ENCODE measurements around the gene CYTH4. TPM values are rescaled to one million over a fixed set of nuclear protein-coding genes. Genes with fewer than 3 reads are reported as not detected.

Gene CYTH4
- total RNA-seq, 2 experiments from 2014 or later, result 20.6 to 28.1 TPM

Other genes starting within 250 kb of the CYTH4 start
- 17.7 and 20.3 TPM in 2 replicates for gene KCTD17, start 230.8 kb upstream of the CYTH4 start, total RNA-seq (2014; rRNA removed; shearing (Covaris generic))
- 21.7 and 22.0 TPM in 2 replicates for gene KCTD17, start 230.8 kb upstream of the CYTH4 start, total RNA-seq (2022)
- gene TMPRSS6, start 172.8 kb upstream of the CYTH4 start, total RNA-seq (2014; rRNA removed; shearing (Covaris generic)), result not detected in 2 replicates
- not detected in 2 replicates for gene TMPRSS6, start 172.8 kb upstream of the CYTH4 start, total RNA-seq (2022)
- gene IL2RB, start 132.6 kb upstream of the CYTH4 start, total RNA-seq (2014; rRNA removed; shearing (Covaris generic)), result not detected in 2 replicates
- not detected in 2 replicates for gene IL2RB, start 132.6 kb upstream of the CYTH4 start, total RNA-seq (2022)
- 6.8 and 7.3 TPM in 2 replicates for gene C1QTNF6, start 94.3 kb upstream of the CYTH4 start, total RNA-seq (2014; rRNA removed; shearing (Covaris generic))
- 18.7 and 19.6 TPM in 2 replicates for gene C1QTNF6, start 94.3 kb upstream of the CYTH4 start, total RNA-seq (2022)
- gene SSTR3, start 70.0 kb upstream of the CYTH4 start, total RNA-seq (2014; rRNA removed; shearing (Covaris generic)), result 0.05 and 0.25 TPM in 2 replicates
- gene SSTR3, start 70.0 kb upstream of the CYTH4 start, total RNA-seq (2022), result 0.30 TPM in 2 replicates
- gene RAC2, start 38.2 kb upstream of the CYTH4 start, total RNA-seq (2014; rRNA removed; shearing (Covaris generic)), result 91.5 and 142 TPM in 2 replicates
- 321 and 331 TPM in 2 replicates for gene RAC2, start 38.2 kb upstream of the CYTH4 start, total RNA-seq (2022)
- gene ELFN2, start 145.0 kb downstream of the CYTH4 start, total RNA-seq (2014; rRNA removed; shearing (Covaris generic)), result 0.63 and 0.82 TPM in 2 replicates
- 0.83 and 1.8 TPM in 2 replicates for gene ELFN2, start 145.0 kb downstream of the CYTH4 start, total RNA-seq (2022)
- 174 and 225 TPM in 2 replicates for gene MFNG, start 203.9 kb downstream of the CYTH4 start, total RNA-seq (2014; rRNA removed; shearing (Covaris generic))
- gene MFNG, start 203.9 kb downstream of the CYTH4 start, total RNA-seq (2022), result 215 and 235 TPM in 2 replicates
- 3.3 and 4.0 TPM in 2 replicates for gene CARD10, start 236.9 kb downstream of the CYTH4 start, total RNA-seq (2014; rRNA removed; shearing (Covaris generic))
- gene CARD10, start 236.9 kb downstream of the CYTH4 start, total RNA-seq (2022), result 2.8 and 3.1 TPM in 2 replicates

All from OCI-LY7 (cell line).